Ramos (cell line): Measurements from ENCODE around the gene TSC2.

Source experiments
- in situ Hi-C: fragments of 300-500 bp; cut with MboI; formaldehyde crosslinking; loops from one replicate; pipeline ENCODE4 v1.14.3; 2022; ENCODE audit warnings: low sequenced_read_pairs; ENCODE audit not compliant: unreplicated experiment

The TSC2 gene

DNA sequence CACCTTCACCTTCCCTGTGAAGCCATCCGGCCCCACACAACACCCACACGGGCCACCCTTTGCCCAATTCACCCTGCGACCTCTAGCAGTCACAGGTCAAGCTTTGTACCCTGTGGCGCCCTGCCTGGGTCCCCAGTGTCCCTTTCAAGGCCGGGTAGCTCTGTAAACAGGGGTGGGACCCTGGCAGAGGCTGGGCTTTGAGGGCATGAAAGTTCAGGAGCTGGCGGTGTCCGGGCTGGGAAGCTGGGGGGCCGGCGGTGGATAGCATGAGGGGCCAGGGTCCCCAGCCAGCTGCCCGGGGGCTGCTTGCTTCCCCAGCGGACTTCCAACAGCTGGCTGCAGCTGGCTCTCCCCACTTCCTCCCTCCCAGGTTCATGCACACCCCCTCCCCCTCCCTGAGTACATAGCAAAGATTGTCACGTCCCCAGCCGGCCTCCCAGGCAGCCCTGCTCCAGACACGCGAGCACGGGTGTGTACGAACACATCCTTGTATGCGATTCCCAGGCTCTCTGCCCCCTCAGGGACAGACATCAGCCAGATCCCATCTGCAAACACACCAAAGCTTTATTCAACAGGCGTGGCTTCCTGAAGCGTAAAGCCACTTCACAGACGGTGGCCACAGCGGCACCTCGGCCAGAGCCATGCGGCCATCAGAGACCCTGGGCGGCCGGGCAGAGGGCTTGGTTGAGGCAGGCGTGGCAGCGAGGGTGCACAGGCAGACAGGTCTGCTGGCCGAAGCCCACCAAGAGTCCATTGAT lies 8.3 kb upstream of the TSC2 start:
- in situ Hi-C loops, result no loop called here

DNA sequence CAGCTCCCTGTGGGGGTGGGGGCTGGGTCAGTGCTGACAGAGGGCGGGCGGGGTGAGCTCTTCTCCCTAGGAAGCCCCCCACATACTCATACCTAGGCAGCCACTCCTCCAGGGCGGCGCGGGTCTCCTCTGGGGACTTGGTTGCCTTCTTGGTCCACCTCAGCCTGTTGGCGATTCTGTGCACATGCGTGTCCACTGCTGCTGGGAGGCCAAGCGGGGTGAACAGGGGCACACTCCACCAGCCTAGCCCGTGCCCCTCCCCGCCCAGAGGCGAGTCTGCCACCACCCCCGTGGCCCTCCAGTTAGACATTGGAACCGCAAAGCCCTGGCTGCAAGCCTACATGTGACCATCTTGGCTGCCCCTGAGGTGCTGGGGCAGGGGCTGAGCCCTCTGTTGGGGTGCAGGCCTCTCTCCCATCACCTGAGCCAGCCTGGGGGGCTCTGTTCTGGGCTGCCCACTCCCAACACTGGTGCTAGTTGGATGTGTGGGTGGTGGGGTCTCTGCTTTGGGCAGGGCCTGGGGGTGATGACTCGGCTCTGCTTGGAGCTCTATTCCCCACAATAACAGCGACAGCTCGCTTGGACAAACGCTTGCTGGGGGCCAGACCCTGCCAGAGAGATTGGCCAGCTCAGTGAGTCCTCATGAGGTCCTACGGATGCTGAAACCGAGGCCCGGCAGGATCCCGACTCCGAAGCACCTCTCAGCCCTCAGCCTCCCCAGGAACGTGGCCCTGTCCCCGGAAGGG lies 7.6 kb upstream of the TSC2 start:
- in situ Hi-C loops, result no loop called here

DNA sequence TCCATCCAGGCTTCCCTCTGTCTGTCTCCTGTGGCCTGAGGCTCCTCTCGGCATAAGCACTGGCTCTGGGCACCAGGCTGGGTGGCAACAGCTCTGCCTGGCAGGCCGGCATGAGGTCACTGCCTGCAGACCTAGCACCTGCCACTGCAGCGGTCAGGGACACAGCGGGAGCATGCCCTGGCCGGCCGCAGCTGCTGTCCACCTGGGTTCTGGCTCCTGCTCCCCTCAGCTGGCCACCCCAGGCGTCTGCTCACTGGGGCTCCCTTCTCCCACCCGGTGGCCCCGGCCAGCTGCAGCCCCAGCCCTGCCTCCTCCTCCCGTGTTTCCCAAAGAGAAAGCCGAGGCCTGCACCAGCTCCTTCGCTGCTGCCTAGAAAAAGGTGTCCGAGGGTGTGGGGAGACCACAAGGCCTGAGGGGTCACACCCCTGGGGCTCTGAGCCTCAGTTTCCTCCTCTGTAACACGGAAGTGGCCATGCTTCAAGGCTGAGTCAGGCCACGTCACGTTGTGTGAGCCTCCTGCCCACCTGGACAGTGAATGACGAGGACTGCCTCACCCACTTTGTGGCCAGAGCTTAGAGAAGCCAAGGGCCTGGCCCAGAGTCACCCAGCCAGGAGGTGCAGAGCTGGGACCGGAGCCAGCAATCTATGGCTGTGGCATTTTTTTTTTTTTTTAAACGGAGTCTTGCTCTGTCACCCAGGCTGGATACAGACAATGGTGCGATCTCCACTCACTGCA lies 6.8 kb upstream of the TSC2 start:
- in situ Hi-C loops, result no loop called here

DNA sequence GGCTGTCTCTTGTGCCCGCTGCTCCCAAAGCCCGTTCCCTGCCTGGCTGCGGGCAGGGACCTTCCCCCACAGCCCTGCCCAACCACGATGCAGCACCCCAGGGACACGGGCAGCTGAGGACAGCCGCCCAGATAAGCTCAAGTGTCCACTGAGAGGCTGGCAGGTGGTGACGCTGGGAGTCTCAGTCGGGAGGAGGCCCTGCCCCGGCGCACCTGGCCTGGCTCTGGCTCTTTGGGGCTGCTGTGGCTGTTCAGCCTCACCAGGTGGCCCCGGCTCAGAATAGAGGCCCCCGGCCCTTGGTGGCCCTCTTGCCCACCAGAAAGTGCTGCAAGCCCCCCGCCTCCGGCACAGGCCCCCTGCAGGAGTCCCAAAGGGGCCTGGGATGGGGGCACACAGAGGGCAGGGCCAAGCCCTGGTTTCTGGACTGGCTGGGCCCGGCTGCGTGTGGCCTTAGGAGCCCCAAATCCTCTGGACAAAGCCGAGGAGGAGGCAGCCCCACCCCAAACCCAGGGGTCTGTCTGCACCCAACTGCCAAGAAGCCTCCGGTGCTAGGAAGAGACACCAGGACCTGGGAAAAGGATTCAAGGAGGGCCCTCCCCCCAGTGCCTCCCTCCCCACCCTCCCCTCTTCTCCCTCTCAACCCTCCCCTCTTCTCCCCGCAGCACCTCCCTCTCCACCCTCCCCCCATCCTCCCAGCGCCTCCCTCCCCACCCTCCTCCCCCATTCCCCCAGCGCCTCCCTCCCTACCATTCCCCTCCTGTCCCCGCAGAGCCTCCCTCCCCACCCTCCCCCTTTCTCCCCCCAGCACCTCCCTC lies 5.4 kb upstream of the TSC2 start:
- in situ Hi-C loops, result no loop called here

DNA sequence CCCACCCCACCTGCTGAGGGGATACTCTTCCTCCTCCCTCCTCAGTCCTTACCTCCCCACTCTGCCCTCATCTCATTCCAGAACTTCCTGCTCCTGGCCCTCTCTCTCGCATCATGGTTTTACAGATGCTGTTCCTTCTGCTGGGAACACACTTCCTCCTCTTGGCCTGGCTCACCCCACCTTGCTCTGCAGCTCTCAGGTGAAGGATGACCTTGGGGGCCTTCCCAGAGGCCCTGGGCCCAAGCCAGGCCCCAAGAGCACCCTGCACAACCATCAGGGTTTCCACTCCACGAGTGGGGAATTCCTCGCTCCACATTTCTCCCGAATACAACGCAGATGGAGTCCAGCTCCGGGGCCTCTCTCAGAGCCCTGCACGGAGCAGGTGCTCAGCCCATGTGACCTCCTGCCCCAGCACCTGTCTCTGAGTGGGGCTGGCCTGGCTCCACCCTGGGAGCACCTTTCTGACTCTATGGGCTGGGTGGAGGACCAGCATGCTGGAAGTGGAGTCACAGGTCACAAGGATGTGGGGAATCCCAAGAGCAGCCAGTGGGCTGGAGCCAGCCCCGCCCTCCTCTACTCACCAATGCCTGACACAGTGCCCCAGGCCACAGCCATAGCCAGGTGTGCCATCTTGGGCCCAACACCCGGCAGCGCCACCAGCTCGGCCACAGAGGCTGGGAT lies 4.7 kb upstream of the TSC2 start:
- in situ Hi-C loops, result no loop called here

DNA sequence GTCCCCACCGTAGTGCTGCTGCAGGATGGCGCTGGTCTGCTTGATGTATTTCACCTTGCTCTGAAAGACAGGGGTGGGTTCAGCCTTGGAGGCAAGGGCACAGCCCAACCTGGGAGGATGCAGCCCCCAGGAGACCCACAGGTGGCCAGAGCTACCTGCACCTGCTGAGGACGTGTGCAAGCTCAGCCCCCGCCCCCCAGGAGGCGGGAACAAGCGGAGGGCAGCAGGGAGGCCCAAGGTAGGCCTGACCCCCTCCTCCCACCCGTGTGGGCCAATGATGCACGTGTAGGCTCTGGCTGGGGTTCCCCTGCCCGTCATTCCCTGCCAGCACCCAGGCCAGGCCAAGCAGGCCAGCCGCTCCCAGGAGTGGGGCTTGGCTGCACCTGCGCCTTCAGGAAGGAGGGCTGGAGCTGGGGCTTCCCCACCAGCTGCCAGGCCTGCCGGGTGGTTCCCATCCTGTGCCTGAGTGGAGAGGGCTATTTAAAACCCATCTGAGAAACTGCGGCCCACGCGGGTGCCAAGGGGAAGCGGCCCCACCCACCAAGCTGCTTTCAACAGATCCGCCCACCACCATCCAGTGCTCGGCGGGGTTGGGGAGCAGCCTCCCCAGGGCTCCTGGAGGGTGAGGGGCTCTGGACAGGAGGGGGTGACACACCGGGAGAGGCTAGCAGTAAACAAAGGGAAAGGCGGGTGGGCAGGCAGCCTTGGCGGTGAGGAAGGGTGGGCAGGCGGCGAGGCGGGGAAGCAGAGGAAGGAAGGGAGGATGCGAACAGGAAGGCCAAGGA lies 3.9 kb upstream of the TSC2 start:
- in situ Hi-C loops, result no loop called here

DNA sequence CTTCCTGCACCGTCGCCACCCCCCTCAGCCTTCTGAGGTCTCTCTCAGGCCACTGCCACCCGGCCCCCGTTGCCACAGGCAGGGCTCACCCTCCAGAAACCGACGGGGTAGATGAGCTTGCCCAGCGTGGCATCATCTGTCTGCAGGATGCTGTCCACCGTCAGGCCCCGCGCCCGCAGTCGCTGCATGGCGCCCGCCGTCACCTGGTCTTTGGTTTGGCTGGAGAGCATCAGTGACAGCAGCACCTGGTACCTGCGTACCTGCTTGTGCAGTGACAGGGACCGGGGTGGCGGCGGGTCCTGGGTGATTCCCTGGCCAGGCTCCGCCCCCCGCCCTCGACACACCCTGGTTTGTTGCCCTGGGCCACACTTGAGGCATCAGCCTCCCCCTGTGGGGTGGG lies 3.2 kb upstream of the TSC2 start:
- in situ Hi-C loops, result no loop called here

DNA sequence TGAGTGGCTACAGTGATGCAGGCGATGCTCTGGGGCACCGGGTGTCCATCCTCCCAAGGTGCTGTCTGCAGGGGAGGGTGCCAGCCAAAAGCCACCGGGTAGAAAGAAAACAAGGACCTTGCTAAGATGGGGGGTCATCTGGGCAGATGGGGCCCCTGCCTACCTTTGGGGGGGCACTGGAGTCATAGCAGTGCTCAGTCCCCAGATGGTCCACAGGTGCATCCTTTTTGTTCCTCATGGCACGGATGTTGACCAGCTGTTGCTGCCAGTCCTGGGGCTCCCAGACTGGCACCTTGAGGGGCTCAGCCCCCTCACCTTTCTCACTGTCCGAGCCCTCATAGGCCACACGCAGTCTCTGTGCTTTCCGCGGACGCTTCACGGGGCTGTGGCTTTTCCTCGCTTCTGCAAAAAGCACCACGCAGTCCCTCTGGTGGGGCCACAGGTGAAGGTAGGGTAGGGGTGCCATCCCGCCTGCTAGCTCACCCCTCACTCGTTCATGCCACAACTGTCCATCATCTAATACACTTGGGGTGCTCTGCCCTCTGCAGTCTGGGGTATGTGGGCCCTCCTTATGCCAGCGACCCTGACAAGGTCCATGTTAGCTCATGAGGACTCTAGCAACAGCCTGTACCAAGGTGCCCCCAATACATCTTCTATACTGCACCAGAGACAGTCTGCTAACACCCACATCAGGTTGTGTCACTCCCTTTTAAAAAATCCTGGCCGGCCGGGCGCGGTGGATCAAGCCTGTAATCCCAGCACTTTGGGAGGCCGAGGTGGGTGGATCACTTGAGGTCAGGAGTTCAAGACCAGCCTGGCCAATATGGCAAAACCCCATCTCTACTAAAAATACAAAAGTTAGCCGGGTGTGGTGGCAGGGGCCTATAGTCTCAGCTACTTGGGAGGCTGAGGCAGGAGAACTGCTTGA lies 1.6 kb upstream of the TSC2 start:
- in situ Hi-C loops, result no loop called here

DNA sequence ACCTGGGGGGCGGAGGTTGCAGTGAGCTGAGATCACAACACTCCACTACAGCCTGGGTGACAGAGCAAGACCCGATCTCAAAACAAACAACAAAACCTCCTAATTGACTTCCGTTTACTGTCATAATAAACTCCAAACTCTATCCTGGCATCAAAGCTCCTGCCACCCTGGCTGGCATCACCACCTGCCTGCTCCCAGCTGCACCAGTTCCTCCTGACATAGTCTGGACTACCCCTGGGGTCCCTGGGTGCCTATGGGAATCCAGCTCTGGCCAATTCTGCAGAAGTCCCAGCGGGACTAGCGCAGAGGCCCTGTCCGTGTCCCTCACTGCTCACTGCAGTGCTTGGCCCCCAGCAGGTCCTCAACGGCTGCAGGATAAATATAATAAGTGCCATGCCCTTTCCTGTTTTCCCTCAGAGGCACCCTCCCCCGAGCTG lies 874 bp upstream of the TSC2 start:
- in situ Hi-C loops, result no loop called here

DNA sequence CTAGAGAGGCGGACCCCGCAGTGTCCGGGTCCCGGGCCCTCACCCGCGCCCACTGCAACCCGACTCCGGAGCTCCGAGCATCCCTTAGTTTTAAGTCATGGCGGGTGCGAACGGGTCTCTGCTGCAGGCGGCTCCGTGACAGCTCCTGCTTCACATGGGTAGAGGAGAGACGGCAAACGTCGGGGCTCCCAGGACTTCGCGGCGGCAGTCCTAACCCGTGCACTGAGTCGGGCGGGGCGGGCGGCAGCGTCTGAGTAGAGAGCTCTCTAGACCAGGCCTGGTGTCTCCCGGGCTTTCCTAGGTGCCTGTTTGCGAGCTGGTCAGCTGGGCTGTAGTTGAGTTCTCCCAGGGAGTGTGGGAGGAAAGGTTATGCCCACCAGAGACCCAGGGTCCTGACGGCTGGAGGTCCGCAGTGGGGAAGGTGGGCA lies 345 bp downstream of the TSC2 start:
- in situ Hi-C loops, result no loop called here

DNA sequence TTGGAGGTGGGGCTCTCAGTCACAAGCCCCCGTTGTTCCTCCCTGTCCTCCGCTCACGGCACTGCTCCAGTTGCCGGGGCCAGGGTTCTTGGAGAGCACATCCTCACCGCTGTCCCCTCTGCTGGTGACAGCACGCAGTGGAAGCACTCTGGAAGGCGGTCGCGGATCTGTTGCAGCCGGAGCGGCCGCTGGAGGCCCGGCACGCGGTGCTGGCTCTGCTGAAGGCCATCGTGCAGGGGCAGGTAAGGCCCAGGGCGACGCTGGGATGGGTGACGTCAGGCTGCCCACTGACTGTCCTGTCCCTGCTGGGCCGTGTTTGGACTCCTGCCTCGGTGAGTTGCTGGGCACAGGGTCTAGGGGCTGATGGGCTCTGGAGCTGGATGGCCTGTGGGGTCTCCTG lies 5.4 kb downstream of the TSC2 start:
- in situ Hi-C loops, result no loop called here

DNA sequence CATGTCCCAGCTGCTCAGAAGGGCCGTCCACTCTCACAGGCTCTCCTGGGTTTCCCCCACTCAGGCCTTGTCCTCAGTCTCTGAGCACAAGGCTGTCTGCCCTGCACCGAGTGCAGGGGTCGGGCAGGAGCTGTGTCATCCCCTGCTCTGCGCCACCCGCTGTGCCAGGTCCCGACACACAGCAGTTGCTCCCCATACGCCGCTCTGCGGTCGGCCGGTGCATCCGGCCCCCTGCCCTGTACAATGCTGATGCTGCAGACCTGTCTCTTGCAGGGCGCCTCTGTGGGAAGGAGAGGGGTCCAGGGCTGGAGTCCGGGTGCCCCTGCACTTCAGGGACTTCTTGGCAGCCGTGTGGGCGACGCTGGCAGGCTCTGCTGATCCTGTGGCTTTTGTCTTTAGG lies 6.1 kb downstream of the TSC2 start:
- in situ Hi-C loops, result no loop called here

DNA sequence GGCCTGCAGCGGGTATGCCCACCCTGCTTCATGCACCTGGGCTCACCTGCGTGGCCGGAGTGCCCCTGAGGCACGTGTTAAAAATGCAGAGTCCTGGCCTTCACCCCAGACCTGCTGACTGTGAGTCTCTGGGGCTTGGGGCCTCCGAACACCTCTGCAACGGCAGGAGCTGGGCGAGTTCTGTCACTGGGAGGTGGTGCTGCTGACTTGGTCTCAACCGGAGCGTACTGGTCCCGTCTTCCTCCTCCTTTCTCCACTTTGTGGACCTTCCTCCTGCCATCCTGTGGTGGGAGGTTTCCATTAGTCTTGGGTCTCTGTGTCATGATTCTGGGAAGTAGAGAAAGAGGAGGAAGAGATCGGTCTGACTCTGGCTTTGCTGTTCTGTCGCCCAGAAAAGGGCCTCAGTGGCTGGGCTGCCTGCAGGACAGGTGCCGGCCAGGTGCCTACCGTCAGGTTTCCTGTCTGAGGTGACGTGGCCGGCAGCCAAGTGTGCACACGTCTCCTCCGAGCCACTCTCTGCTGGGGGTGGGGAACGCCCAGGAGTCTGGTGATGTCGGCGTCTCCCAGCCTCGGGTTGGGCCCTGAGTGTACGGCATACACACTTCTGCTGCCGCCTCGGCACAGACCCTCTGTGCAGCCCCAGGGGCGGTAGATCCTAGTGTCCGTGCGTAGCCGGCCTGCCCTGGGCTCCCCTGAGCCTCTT lies 6.9 kb downstream of the TSC2 start:
- in situ Hi-C loops, result no loop called here

DNA sequence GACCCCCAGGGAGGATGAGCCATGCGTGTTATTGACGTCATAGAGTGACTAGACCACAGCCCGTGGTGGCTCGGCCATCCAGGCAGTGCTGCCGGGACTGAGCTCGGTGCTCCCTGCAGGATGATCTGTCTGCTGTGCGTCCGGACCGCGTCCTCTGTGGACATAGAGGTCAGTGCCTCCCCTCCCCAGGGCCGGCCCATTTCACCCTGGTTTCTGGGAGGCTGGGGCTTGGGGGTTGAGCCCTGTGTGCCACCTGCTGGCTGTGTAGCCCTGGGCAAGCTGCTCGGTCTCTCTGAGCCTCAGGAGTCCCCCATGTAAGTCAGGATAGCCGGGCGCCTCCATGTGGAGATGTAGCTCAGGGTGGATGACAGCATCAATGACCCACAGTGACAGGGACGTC lies 8.3 kb downstream of the TSC2 start:
- in situ Hi-C loops, result no loop called here

DNA sequence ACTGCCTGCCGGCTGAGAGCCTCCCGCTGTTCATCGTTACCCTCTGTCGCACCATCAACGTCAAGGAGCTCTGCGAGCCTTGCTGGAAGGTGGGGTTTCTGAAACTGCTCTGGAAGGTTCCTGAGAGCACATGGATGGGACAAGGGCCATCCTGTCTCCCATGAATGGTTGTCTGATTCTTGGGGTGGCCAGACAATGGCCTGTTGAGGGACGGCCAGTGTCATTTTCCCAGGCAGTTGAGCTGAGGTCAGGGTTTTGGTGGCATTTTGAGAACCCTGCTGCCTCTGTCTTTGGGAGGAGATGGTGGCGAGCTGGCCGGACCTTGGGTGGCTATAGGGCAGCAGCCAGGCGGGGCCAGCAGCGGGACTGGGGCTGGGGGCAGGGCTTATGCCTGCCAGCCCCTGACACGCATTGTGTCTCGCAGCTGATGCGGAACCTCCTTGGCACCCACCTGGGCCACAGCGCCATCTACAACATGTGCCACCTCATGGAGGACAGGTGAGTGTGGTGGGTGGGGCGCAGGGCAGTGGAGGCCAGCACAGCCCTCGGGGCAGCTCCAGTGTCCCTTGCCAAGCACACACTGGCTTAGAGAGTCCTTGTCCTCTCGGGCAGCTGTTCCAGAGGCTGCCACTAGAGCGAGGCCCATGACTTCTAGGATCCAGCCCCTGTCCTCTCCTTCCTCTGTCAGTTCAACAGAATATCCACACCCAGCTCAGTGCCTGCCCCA lies 9.1 kb downstream of the TSC2 start:
- in situ Hi-C loops, result no loop called here

DNA sequence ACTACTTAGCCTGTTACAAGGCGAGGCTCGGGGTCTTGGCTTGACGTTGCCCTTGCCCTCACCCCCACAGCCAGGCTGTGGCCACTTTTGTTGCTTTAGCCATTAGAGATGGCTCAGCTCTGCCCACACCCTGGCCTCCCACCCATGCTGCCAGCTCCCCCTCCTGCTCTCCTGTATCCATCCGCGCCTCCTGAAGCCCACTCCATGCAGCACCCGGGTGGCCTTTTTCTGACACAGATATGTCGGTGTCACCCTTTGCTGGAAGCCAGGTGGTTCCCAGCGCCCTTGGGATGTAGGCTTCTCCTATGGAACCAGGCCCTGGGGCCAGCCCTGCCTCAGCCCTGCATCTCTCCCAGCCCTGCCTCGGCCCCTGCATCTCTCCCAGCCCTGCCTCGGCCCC lies 9.7 kb downstream of the TSC2 start:
- in situ Hi-C loops, result no loop called here

DNA sequence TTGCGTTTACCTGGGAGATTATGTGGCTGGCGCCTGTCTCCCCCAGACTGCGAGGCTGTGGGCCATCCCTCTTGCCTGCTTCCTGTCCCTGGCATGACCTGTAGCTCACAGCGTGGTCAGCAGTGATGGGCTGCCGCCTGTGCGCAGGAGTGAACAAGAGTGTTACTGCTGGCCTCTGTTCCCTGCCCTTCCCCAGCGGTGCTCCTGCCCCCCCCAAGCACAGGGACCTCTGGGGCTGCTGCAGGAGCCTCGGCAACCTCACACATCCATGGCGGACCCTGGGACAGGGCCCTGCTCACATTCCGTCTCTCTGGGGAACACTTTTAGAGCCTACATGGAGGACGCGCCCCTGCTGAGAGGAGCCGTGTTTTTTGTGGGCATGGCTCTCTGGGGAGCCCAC lies 10.6 kb downstream of the TSC2 start:
- in situ Hi-C loops, result no loop called here
